A549 (cell line): ENCODE measurements around the gene ERICH6. TPM values are rescaled to one million over a fixed set of nuclear protein-coding genes. Genes with fewer than 3 reads are reported as not detected.

Experiments used
- ATAC-seq, 2 experiments: fragments of 200-7000 bp in 1 of 2; fragments of >200 bp in 1 of 2; cut with Nextera tagmentation in 1 of 2; cut with Tn5 transposase in 1 of 2; 3 replicates each; pipeline versions ENCODE4 v1.8.0 to v1.9.1; 2018 to 2020; ENCODE audit warnings: mild to moderate bottlenecking in 1 of 2, moderate library complexity in 1 of 2
- CTCF ChIA-PET: fragments of 300-600 bp; sonication (Branson Sonifier 250); formaldehyde crosslinking; extraction: SDS; loops from one replicate; lab custom pipeline; 2021; ENCODE audit warnings: antibody characterized with exemption, inconsistent platforms; lab: Yijun Ruan, JAX
- POLR2A ChIA-PET: fragments of 350-600 bp; formaldehyde crosslinking; extraction: SDS; loops from one replicate; lab custom pipeline; 2021; ENCODE audit warnings: antibody characterized with exemption, inconsistent platforms; lab: Yijun Ruan, JAX
- DNase-seq, 2 experiments: peaks; one replicate each; pipeline versions ENCODE4 v3.0.0 to v3.0.0-alpha.2; 2011 to 2016; ENCODE audit warnings: low read depth in 1 of 2, low spot score in 1 of 2
- FAIRE-seq: peaks from 2 replicates; lab custom pipeline; 2011; peaks lifted over from hg19 to GRCh38; lab: Jason Lieb, UNC
- H3K27ac ChIP-seq, 2 experiments: fragments of >200 bp; sonication (Bioruptor Twin); formaldehyde crosslinking; 3 replicates each; pipeline ENCODE4 v1.5.1; 2016 to 2017
- H3K4me1 ChIP-seq: fragments of >200 bp; sonication (Bioruptor Twin); formaldehyde crosslinking; 3 replicates; pipeline ENCODE4 v1.6.1; 2016
- H3K4me2 ChIP-seq: fragments of >200 bp; sonication (Bioruptor Twin); formaldehyde crosslinking; 3 replicates; pipeline ENCODE4 v1.6.1; 2016
- H3K4me3 ChIP-seq: fragments of >200 bp; sonication (Bioruptor Twin); formaldehyde crosslinking; 3 replicates; pipeline ENCODE4 v1.5.1; 2016
- H3K9me3 ChIP-seq: fragments of >200 bp; sonication (Bioruptor Twin); formaldehyde crosslinking; 3 replicates; pipeline ENCODE4 v1.6.1; 2016
- BHLHE40 ChIP-seq: IDR thresholded peaks from 2 replicates; pipeline ENCODE4 v1.6.1; 2012; ENCODE audit warnings: low read depth, low read length, inconsistent platforms
- CBX2 ChIP-seq: fragments of 200-600 bp; sonication (generic); IDR thresholded peaks from 2 replicates; pipeline ENCODE4 v1.6.1; 2016; ENCODE audit warnings: low read depth, mild to moderate bottlenecking, borderline replicate concordance
- CEBPB ChIP-seq, 2 experiments: fragments of >200 bp in 1 of 2; sonication (Bioruptor Twin) in 1 of 2; formaldehyde crosslinking in 1 of 2; IDR thresholded peaks; 2 replicates each; pipeline ENCODE4 v1.6.1; 2012 to 2016
- CHD2 ChIP-seq: fragments of 150-350 bp; IDR thresholded peaks from 2 replicates; pipeline ENCODE4 v1.6.1; 2014; ENCODE audit warnings: low read length; ENCODE audit not compliant: partially characterized antibody
- EHF ChIP-seq: fragments of 250-450 bp; sonication (Bioruptor Pico); IDR thresholded peaks from 2 replicates; pipeline ENCODE4 v1.5.0; 2020; ENCODE audit warnings: mild to moderate bottlenecking
- ESRRA ChIP-seq: fragments of 150-350 bp; IDR thresholded peaks from 2 replicates; pipeline ENCODE4 v1.6.1; 2014; ENCODE audit warnings: mild to moderate bottlenecking, low read length, borderline replicate concordance
- FOSL2 ChIP-seq, 2 experiments: fragments of 450-650 bp in 1 of 2; fragments of >200 bp in 1 of 2; sonication (Bioruptor Twin) in 1 of 2; formaldehyde crosslinking; IDR thresholded peaks; 2 replicates each; pipeline versions ENCODE4 v1.5.0 to v1.6.1; 2016 to 2020; ENCODE audit warnings: mild to moderate bottlenecking in 1 of 2, moderate library complexity in 1 of 2
- GATA3 ChIP-seq: IDR thresholded peaks from 2 replicates; pipeline ENCODE4 v1.6.1; 2012; ENCODE audit warnings: borderline replicate concordance
- HES2 ChIP-seq: fragments of >200 bp; sonication (Bioruptor Twin); formaldehyde crosslinking; IDR thresholded peaks from 2 replicates; pipeline ENCODE4 v1.6.1; 2016
- HOXA7 ChIP-seq: fragments of 250-450 bp; sonication (Bioruptor Pico); IDR thresholded peaks from 2 replicates; pipeline ENCODE4 v1.5.0; 2020; ENCODE audit warnings: mild to moderate bottlenecking, moderate library complexity
- HOXB13 ChIP-seq: fragments of 250-450 bp; sonication (Bioruptor Pico); IDR thresholded peaks from 2 replicates; pipeline ENCODE4 v1.5.0; 2020; ENCODE audit warnings: low read depth, mild to moderate bottlenecking, moderate library complexity
- JUN ChIP-seq, 2 experiments: fragments of >200 bp; sonication (Bioruptor Twin); formaldehyde crosslinking; IDR thresholded peaks; 2 replicates in 1 of 2; 3 replicates in 1 of 2; pipeline ENCODE4 v1.6.1; 2016 to 2017
- JUNB ChIP-seq: fragments of >200 bp; sonication (Bioruptor Twin); formaldehyde crosslinking; IDR thresholded peaks from 2 replicates; pipeline ENCODE4 v1.6.1; 2016
- KDM5A ChIP-seq: fragments of 200-600 bp; sonication (generic); IDR thresholded peaks from 2 replicates; pipeline ENCODE4 v1.6.1; 2016; ENCODE audit warnings: antibody characterized with exemption, mild to moderate bottlenecking
- MAFK ChIP-seq: fragments of 450-650 bp; IDR thresholded peaks from 2 replicates; pipeline ENCODE4 v1.6.1; 2014; ENCODE audit not compliant: partially characterized antibody
- MAX ChIP-seq: IDR thresholded peaks from 2 replicates; pipeline ENCODE4 v1.6.1; 2012
- PHF8 ChIP-seq: fragments of 200-600 bp; sonication (generic); IDR thresholded peaks from 2 replicates; pipeline ENCODE4 v1.6.1; 2016; ENCODE audit warnings: low read depth, mild to moderate bottlenecking, antibody characterized with exemption, moderate library complexity, borderline replicate concordance
- RAD21 ChIP-seq, 2 experiments: fragments of >200 bp in 1 of 2; sonication (Bioruptor Twin) in 1 of 2; formaldehyde crosslinking in 1 of 2; IDR thresholded peaks in 1 of 2; conservative IDR thresholded peaks in 1 of 2; 2 replicates in 1 of 2; 3 replicates in 1 of 2; pipeline ENCODE4 v1.6.1; 2012 to 2018; ENCODE audit warnings: inconsistent platforms in 1 of 2
- RCOR1 ChIP-seq: fragments of 150-350 bp; IDR thresholded peaks from 2 replicates; pipeline ENCODE4 v1.6.1; 2014; ENCODE audit warnings: antibody characterized with exemption, low read length, low read depth
- RFX5 ChIP-seq: fragments of 450-650 bp; IDR thresholded peaks from 2 replicates; pipeline ENCODE4 v1.7.1; 2014; ENCODE audit warnings: antibody characterized with exemption, mild to moderate bottlenecking, moderate library complexity
- SMC3 ChIP-seq: fragments of >200 bp; sonication (Bioruptor Twin); formaldehyde crosslinking; IDR thresholded peaks from 3 replicates; pipeline ENCODE4 v1.6.1; 2018; ENCODE audit warnings: inconsistent platforms
- SREBF2 ChIP-seq: fragments of 450-650 bp; IDR thresholded peaks from 2 replicates; pipeline ENCODE4 v1.6.1; 2014; ENCODE audit warnings: mild to moderate bottlenecking, moderate library complexity
- TFCP2L1 ChIP-seq: fragments of 250-450 bp; sonication (Bioruptor Pico); IDR thresholded peaks from 2 replicates; pipeline ENCODE4 v1.5.0; 2021; ENCODE audit warnings: mild to moderate bottlenecking
- TP53 ChIP-seq: fragments of 250-450 bp; sonication (Bioruptor Pico); IDR thresholded peaks from 2 replicates; pipeline ENCODE4 v1.5.0; 2021; ENCODE audit warnings: mild to moderate bottlenecking, moderate library complexity
- ZC3H11A ChIP-seq: fragments of 450-650 bp; IDR thresholded peaks from 2 replicates; pipeline ENCODE4 v1.6.1; 2014; ENCODE audit warnings: antibody characterized with exemption, mild to moderate bottlenecking
- ZSCAN20 ChIP-seq: fragments of 250-450 bp; sonication (Bioruptor Pico); IDR thresholded peaks from 2 replicates; pipeline ENCODE4 v1.8.0; 2022; ENCODE audit warnings: mild to moderate bottlenecking, moderate library complexity
- WGBS: methylation state at CpG from one replicate; pipeline ENCODE4 v1.1.6; 2017; ENCODE audit errors: missing lambda C conversion rate; 5-methylcytosine and 5-hydroxymethylcytosine counted together
- polyA plus RNA-seq, 4 experiments: library from polyadenylated mRNA; depleted of rRNA in 3 of 4; stranded (reverse); fragments of >200 nt; fragmentation: RNase III in 1 of 4; extraction: RNeasy Plus Mini Kit Qiagen cat#74134 plus additional on column Dnase treatment in 1 of 4; gene quantifications; 2 replicates in 3 of 4; 3 replicates in 1 of 4; pipeline ENCODE4 v1.2.3, GENCODE V29; 2011 to 2017
- TF ChIP-seq, protein P1 (sequence below): IDR thresholded peaks from 2 replicates; pipeline ENCODE4 v1.6.1; 2012
- TF ChIP-seq, protein P2 (sequence below): IDR thresholded peaks from 2 replicates; pipeline ENCODE4 v1.6.1; 2012; ENCODE audit warnings: low read depth, borderline replicate concordance

The ERICH6 gene
- polyA plus RNA-seq, 2 of the 4 experiments (the other 2 are of a cell fraction) = 0.06 TPM; not detected in 1

DNA sequence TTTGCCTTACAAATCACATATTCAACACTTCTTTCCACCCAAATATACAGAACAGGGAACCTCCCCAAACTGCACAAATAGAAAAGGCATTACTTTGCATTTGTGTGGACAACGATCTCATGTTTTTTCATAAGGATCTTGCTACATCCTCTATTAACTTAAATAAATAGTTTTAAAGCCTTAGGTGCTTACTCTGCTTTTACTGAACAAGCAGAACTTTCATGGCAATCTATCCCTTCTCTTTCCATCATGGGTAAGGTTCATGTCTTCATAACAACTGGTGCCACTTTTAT, 41.1 kb upstream of the ERICH6 start:
- POLR2A ChIA-PET = interaction anchor here (0.8 kb wide), 1 partner anchor 81 kb away, joined by 3 read pairs; no protein-coding TSS in a partner anchor
- Histone ChIP-seq H3K27ac (peak overlapping the region in 1 of 2 experiments; percentile 33; a peak in 1 of 6 replicates), H3K4me2 (peak overlapping the region; percentile 48), H3K9me3 (no peaks in the 10 kb centered on the region), H3K4me3 (no peak overlapping the region), H3K4me1 (peaks cover 37% of the 10 kb centered on the region)
- CTCF ChIA-PET = interaction anchor here (1.1 to 1.7 kb wide), 3 partner anchors 10 to 23 kb away, joined by 3 to 6 read pairs (median 3); no protein-coding TSS in a partner anchor
- no peak for ATAC-seq
- no peak for FAIRE-seq
- WGBS = 22% methylated on average over 1 of the region's 1 CpG
- DNase-seq = no peak
- TF ChIP-seq GATA3 (no peak), KDM5A (no peak), ZC3H11A (no peak), JUNB (no peak), ZSCAN20 (CRISPR knock-in tag) (no peak), CEBPB (IDR thresholded peaks at IDR 0.05) (no peak), CBX2 (no peak), MAFK (no peak), JUN (IDR thresholded peaks at IDR 0.05) (no peak), HOXB13 (CRISPR knock-in tag) (no peak)

DNA sequence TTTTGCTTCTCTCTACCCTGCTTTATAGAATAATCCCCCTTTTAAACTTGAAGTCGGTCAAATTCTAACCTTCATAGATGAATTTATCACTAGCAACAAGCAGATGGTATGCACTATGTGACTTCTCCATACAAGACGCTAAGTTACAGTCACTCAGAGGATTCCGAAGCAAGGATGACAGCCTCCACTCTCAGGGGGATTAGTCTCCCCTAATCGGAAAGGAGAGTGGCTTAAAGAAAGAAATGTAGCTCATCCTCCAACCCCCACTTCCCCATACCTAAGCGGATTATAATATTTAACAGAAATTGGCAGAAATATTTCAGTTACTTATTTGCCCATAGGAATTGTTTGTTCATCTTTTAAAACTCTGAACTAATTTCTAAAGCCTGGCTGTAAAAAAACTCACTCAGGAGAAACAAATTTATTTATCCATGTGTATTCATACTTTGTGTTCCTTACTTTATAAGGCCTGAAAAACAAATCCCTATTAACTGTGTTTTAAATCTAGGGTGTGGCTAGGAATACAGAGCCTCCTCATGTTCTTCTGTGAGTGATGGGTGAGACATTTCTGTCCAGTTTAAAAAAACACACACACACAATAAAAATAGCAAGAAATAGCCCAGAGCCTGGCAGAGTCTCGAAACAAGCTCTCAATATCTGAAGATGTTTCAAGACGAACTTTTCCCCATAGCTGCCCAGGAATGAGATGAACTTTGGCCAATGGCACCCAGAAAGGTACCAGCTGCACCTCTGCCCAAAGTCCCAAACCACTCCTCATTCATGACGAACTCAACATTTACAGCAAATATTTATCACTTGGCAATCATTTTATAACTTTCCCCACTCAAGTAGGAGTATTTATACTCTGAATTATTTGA, 40.6 kb upstream of the ERICH6 start:
- H3K27ac ChIP-seq = peak overlapping the region; percentile 24 to 33; a peak in 2 of 6 replicates
- no peak for FAIRE-seq

DNA sequence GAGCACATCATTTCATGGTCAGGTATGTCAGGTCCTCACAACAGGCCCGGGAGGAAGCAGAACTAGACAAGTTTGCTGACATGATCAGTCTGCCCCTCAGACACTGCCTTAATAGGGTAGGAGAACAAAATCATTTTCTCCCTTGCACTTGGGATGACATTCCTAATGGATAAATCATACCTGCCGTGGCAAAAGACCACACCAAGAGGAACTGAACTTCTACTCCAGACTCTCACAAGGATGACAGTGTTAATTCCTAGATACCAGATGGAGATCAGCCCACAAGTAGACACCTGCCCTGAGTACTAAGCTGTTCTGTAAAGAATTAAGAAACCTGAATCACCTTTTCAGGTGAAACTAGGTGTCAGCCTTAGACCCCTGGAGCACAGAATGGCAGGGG, 39.8 kb upstream of the ERICH6 start:
- ChIA-PET POLR2A (no interaction called here), CTCF (interaction anchor here (1.1 to 1.5 kb wide), 4 partner anchors 11 to 342 kb away, joined by 3 to 5 read pairs (median 3); partner anchors contain the start of gene MED12L)
- Histone ChIP-seq H3K27ac (peak overlapping the region in 1 of 2 experiments; percentile 24; a peak in 1 of 6 replicates), H3K4me3 (no peak overlapping the region), H3K4me1 (peaks cover 43% of the 10 kb centered on the region), H3K4me2 (peak overlapping the region; percentile 48)
- ATAC-seq (peak; percentile 45 to 63; a peak in 5 of 6 replicates), DNase-seq (peak in 1 of 2 experiments; percentile 28)
- 13% methylated on average over 2 of the region's 2 CpGs for WGBS
- no peak for TF ChIP-seq PHF8
- TF ChIP-seq RFX5 = no peak
- TF ChIP-seq, protein P1, sequence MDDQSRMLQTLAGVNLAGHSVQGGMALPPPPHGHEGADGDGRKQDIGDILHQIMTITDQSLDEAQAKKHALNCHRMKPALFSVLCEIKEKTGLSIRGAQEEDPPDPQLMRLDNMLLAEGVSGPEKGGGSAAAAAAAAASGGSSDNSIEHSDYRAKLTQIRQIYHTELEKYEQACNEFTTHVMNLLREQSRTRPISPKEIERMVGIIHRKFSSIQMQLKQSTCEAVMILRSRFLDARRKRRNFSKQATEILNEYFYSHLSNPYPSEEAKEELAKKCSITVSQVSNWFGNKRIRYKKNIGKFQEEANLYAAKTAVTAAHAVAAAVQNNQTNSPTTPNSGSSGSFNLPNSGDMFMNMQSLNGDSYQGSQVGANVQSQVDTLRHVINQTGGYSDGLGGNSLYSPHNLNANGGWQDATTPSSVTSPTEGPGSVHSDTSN = no peak
- TF ChIP-seq CHD2 = no peak
- no peak for TF ChIP-seq TP53 (CRISPR knock-in tag)
- no peak for TF ChIP-seq ZSCAN20 (CRISPR knock-in tag)
- TF ChIP-seq BHLHE40 = no peak
- no peak for TF ChIP-seq RCOR1
- TF ChIP-seq SMC3 = no peak
- TF ChIP-seq, all 56 proteins: peak for 0
- no peaks in the 10 kb centered on the region for H3K9me3 ChIP-seq
- FAIRE-seq = no peak

More for the DNA sequence above, 40.6 kb upstream of the ERICH6 start:
- DNase-seq (no peak), ATAC-seq (peak in 1 of 2 experiments; percentile 39; a peak in 3 of 6 replicates)
- H3K4me1 ChIP-seq = peaks cover 37% of the 10 kb centered on the region
- TF ChIP-seq HOXA7 (CRISPR knock-in tag) = no peak
- TF ChIP-seq RAD21 (conservative IDR thresholded peaks at IDR 0.05 in 1 of 2, IDR thresholded peaks at IDR 0.05 in 1 of 2) = no peak
- no peak for TF ChIP-seq ESRRA
- TF ChIP-seq MAX = no peak
- no peak for TF ChIP-seq HOXB13 (CRISPR knock-in tag)
- TF ChIP-seq SREBF2 = no peak
- TF ChIP-seq, protein P2, sequence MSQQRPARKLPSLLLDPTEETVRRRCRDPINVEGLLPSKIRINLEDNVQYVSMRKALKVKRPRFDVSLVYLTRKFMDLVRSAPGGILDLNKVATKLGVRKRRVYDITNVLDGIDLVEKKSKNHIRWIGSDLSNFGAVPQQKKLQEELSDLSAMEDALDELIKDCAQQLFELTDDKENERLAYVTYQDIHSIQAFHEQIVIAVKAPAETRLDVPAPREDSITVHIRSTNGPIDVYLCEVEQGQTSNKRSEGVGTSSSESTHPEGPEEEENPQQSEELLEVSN = no peak
- TF ChIP-seq CHD2 = no peak
- no peak for TF ChIP-seq BHLHE40
- TF ChIP-seq FOSL2 (IDR thresholded peaks at IDR 0.05) = no peak
- TF ChIP-seq FOSL2 (CRISPR knock-in tag; IDR thresholded peaks at IDR 0.05) = no peak
- no peak for TF ChIP-seq HES2
- no peak for TF ChIP-seq RFX5
- no peak for TF ChIP-seq KDM5A
- no peak for TF ChIP-seq CEBPB (IDR thresholded peaks at IDR 0.05)
- no peak for TF ChIP-seq TFCP2L1
- no peak for TF ChIP-seq CBX2
- no peak for TF ChIP-seq RCOR1
- TF ChIP-seq TP53 (CRISPR knock-in tag) = no peak
- TF ChIP-seq EHF (CRISPR knock-in tag) = no peak
- H3K4me2 ChIP-seq = peak overlapping the region; percentile 48
- no peak overlapping the region for H3K4me3 ChIP-seq
- ChIA-PET POLR2A (interaction anchor here (0.8 kb wide), 1 partner anchor 81 kb away, joined by 3 read pairs; no protein-coding TSS in a partner anchor), CTCF (interaction anchor here (1.1 to 1.5 kb wide), 3 partner anchors 11 to 22 kb away, joined by 3 to 5 read pairs (median 3); no protein-coding TSS in a partner anchor)
- no peaks in the 10 kb centered on the region for H3K9me3 ChIP-seq
- WGBS = 47% methylated on average over 8 of the region's 8 CpGs
